ENCODE results near the gene SYT4.
"Not testable (repeated sequence)": the region's sequence is repeated elsewhere in the genome, so short reads cannot be mapped to it uniquely, and the experiment has no call there.

The SYT4 gene, protein sequence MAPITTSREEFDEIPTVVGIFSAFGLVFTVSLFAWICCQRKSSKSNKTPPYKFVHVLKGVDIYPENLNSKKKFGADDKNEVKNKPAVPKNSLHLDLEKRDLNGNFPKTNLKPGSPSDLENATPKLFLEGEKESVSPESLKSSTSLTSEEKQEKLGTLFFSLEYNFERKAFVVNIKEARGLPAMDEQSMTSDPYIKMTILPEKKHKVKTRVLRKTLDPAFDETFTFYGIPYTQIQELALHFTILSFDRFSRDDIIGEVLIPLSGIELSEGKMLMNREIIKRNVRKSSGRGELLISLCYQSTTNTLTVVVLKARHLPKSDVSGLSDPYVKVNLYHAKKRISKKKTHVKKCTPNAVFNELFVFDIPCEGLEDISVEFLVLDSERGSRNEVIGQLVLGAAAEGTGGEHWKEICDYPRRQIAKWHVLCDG

DNA sequence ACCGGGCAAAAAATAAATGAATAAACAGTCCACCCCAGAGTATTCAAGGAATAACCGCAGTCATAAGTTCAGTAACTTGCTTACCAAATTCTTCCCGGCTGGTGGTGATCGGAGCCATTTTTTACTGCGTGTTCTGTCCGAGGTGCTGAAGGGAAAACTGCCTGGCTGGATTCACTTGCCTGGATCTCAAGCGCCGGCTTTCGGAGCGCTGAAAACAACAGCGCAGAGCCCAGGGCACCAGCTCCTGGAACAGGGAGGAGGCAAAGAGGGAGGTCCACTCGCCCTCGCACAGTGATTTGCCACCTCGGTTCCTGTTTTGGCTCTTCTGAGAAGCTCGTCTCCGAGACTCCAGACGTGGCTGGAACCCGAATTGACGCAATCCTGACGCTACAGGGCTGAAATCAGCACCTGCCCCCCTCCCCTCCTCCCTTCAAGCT is at the start of gene SYT4:
Gene SYT4, minus strand, starts transcription at position 327 of the 437 bp plus-strand sequence. Its CDS starts 209 bp downstream, at position 118.
- no peak for DNase-seq

DNA sequence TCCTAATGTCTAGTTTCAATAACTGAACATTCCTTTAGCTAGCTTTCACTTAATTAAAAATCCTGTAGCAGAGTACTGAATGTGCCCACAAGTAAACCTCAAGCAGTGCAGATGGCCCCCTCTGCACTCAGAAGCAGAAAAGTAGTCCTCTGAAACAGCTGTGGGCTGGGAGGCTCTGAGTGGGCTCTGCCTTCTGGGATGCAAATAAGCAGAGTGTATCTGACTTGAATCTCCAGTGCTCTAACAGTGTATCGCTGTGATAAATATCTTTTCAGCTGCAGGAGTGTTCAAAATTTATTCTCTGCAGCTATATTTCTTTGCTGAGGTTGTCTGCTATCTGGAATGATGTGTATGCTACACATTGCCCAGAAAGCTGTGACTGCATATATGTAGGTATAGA is 44.8 kb upstream of the SYT4 start:
- no peak for DNase-seq

DNA sequence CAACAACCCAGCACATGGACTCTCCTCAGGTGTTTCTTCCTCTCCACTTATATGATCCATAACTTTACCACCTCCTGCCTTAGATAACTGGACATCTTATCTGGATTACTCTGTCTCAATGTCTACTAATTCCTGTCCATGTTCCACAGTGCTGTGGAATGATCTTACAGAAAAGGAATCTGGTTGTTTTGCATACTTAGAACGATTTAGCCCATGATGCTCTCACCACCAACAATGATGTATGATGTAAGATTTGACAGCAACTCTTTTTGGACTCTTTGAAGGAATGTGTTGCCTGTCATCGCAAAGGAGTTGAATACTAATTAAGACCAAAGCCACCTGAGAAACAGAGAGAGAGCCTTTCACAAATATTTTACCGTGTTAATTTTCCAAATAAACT is 37.7 kb upstream of the SYT4 start:
- DNase-seq = no peak

GRCh38 chr18:43312891-43313290 is 35.6 kb upstream of the SYT4 start:
- no peak for DNase-seq

DNA sequence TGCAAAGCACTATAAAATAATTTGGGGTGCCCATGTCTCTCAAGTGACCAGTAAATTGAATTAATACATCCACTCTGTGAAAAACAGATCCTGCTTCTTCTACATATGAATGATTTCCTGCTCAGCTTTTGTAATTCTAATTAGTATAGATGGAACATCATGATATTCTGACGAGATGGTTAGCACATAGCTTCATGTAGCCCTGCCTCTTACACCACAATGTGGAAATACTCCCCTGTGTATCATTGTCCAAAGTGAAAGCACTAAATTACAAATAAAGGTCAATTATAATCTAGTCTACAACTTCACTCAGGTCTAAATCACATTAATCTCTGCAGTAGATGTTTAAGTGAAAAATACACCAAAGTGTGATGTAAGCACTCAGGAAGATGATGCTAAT is 32.9 kb upstream of the SYT4 start:
- no peak for DNase-seq

GRCh38 chr18:43303376-43303775 is 26.1 kb upstream of the SYT4 start:
- no peak for DNase-seq

GRCh38 chr18:43286187-43286586 is 8.9 kb upstream of the SYT4 start:
- DNase-seq = not testable (repeated sequence)

DNA sequence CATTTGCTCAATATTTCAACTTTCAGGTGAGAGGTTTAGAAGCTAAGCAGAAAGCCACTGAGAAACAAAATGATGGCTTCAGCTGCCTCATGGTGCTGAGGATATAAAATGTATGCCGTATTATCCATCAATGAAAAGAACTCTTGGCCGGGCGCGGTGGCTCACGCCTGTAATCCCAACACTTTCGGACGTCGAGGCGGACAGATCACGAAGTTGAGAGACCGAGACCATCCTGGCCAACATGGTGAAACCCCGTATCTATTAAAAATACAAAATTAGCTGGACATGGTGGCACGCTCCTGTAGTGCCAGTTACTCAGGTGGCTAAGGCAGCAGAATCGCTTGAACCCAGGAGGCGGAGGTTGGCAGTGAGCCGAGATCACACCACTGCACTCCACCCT is 6.0 kb upstream of the SYT4 start:
- no peak for DNase-seq

DNA sequence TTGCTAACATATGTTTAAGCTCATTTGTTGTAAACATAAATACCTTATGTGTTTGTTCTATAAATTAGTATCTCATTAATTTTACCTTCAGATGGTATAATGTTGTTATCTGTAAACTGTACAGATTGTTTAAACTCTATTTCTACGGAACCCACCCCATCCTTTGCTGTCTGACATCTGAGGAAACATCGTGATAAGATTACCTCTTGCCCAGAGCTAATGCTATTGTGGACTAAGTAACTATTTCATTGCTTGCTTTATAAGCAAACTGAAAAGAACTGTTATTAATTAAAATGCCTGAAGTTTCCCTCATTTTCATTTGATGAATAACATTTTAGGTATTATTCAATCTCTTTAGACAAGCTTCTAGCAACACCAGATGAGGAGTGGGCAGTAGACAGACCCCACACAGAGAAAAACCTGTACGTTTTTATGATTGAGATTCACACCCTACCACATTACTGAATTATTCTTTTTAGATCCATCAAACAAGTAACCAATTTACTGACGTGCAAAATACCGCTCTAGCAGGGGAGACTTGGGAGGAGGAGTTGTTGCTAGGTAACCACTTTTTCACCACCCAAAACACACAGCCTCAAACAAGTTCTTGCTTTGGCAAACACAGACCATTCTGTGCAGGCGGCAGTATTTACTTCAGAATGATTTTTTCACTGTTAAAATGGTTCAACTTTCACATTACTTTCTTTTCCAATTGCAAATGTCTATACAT is 1.9 kb upstream of the SYT4 start:
- DNase-seq = no peak

- DNase-seq = no peak
Measured at GRCh38 chr18:43278355-43278754, 1.1 kb upstream of the SYT4 start.

DNA sequence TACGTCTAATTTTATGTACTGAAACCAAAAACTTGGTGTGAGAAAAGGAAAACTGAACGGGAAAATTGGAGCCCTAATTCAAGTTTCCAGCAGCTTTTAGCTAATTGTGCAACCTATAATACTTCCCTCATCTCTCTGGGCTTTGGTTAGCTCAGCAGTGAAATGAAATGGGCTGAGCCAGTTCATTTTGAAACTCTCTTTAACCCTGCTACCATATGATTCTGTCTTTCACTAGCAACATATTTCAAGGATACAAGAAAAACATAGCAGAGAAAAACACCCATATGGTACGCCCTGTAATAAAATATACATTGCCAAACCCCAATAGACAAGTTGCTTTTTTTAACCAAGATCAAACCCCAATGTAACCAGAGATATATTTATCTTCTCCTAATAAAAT is 799 bp downstream of the SYT4 start:
- no peak for DNase-seq

- DNase-seq = no peak
Measured at GRCh38 chr18:43275546-43275945, 1.7 kb downstream of the SYT4 start.

DNA sequence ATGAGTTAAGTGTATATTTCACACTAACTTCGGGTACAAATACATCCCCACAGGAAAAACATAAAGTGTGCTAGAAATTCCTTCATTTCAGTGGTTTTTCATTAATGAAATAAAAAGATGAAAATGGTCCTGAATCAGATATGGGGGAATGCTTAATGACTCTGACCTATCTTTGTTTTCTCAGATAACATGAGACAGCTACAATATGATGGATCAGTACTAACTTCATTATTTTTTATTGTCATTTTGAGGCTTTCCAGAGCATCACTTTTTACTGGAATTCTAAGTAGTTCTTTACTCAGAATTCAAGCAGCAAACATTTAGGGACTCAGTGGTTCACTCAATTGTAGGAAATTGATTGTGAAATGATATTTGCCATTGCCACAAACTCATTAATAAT is 2.8 kb downstream of the SYT4 start:
- DNase-seq = no peak

- no peak for DNase-seq
Measured at GRCh38 chr18:43271593-43272432, 5.5 kb downstream of the SYT4 start.

GRCh38 chr18:43267818-43268217 is 9.5 kb downstream of the SYT4 start:
- no peak for DNase-seq

GRCh38 chr18:43265465-43265864 is 11.8 kb downstream of the SYT4 start:
- no peak for DNase-seq

- no peak for DNase-seq
Measured at GRCh38 chr18:43248610-43249249, 28.6 kb downstream of the SYT4 start.

- DNase-seq = no peak
Measured at GRCh38 chr18:43247944-43248343, 29.3 kb downstream of the SYT4 start.

- no peak for DNase-seq
Measured at GRCh38 chr18:43238429-43238828, 38.9 kb downstream of the SYT4 start.

- no peak for DNase-seq
Measured at GRCh38 chr18:43236921-43237320, 40.4 kb downstream of the SYT4 start.

- DNase-seq = no peak
Measured at GRCh38 chr18:43234889-43235288, 42.4 kb downstream of the SYT4 start.

- no peak for DNase-seq
Measured at GRCh38 chr18:43222501-43222900, 54.8 kb downstream of the SYT4 start.

GRCh38 chr18:43220691-43221090 is 56.6 kb downstream of the SYT4 start:
- no peak for DNase-seq

Measured in activated T-cell treated with anti-CD3 and anti-CD28 coated beads, Interleukin-2, amount 50 U/mL, for 1 hour (primary cell).